Endothelial cell (in vitro differentiated cells): Measurements from ENCODE around the gene NPR2. TPM values are rescaled to one million over a fixed set of nuclear protein-coding genes. Genes with fewer than 3 reads are reported as not detected.

Experiments
- DNase-seq: peaks from one replicate; pipeline ENCODE4 v3.0.0; 2021; ENCODE audit warnings: low spot score
- H3K27ac Mint-ChIP-seq: one replicate; pipeline ENCODE4 v1.8.0; 2021; ENCODE audit warnings: mixed read lengths, inconsistent platforms; ENCODE audit not compliant: unreplicated experiment
- H3K27me3 Mint-ChIP-seq: one replicate; pipeline ENCODE4 v1.8.0; 2021; ENCODE audit warnings: mild to moderate bottlenecking, moderate library complexity, mixed read lengths, inconsistent platforms; ENCODE audit not compliant: unreplicated experiment
- H3K36me3 Mint-ChIP-seq: one replicate; pipeline ENCODE4 v1.8.0; 2021; ENCODE audit warnings: mild to moderate bottlenecking, low read depth, mixed read lengths, inconsistent platforms; ENCODE audit not compliant: unreplicated experiment
- H3K4me1 Mint-ChIP-seq: one replicate; pipeline ENCODE4 v1.8.0; 2021; ENCODE audit warnings: mild to moderate bottlenecking, mixed read lengths, inconsistent platforms; ENCODE audit not compliant: unreplicated experiment
- H3K4me3 Mint-ChIP-seq: one replicate; pipeline ENCODE4 v1.8.0; 2021; ENCODE audit warnings: mild to moderate bottlenecking, mixed read lengths, inconsistent platforms; ENCODE audit not compliant: unreplicated experiment
- H3K9me3 Mint-ChIP-seq: one replicate; pipeline ENCODE4 v1.8.0; 2021; ENCODE audit warnings: mixed read lengths, inconsistent platforms; ENCODE audit not compliant: unreplicated experiment
- total RNA-seq: library from RNA; stranded (reverse); fragmentation: NEBNext Ultra II Directional; extraction: Animal tissue kit (Norgen Biotek cat#: 25700); gene quantifications from one replicate; pipeline ENCODE4 v1.2.1, GENCODE V29; 2021; ENCODE audit not compliant: unreplicated experiment
- TF ChIP-seq, protein P1 (sequence below): fragments of 200-600 bp; sonication (generic); IDR thresholded peaks from one replicate; pipeline ENCODE4 v1.5.0; 2021; ENCODE audit warnings: antibody characterized with exemption; ENCODE audit not compliant: unreplicated experiment

The NPR2 gene
- total RNA-seq, 1 donor from 2014 or later = 30.8 TPM

DNA sequence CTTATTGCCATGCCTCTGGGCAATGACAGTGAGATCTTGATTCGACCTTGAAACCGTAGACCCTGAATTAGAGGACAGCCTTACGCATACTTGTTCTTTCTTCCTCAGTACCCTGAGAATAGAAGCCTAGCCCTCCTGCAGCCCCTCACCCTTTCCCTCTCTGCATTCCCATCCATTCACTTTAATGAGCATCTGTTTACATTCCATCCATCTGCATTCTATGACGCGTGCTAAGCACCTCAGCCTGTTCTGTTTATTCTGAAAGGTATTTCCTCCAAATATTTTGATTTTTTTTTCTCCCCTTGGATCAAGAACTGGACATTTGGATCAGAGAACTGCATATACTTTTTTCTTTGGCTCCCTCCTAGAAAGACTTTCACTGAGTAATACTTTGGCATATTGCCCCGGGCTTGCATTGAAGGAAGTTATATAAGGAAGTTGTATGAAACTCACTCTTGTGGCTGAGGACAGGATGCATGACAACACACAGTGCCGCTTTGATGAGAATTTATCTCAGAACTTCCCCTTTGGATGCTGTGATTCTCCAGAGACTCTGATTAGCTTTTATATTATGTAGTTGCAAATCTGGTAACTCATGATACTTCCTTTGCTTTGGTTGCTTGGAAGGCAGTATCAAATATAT is 53.4 kb downstream of the NPR2 start:
- no peak for DNase-seq
- Mint-ChIP-seq H3K27me3 (peaks cover 10% of the 10 kb centered on the region), H3K4me1 (peaks cover 19% of the 10 kb centered on the region), H3K27ac (no peak overlapping the region), H3K36me3 (peaks cover 3% of the 10 kb centered on the region), H3K4me3 (no peak overlapping the region), H3K9me3 (no peaks in the 10 kb centered on the region)
- TF ChIP-seq, protein P1, sequence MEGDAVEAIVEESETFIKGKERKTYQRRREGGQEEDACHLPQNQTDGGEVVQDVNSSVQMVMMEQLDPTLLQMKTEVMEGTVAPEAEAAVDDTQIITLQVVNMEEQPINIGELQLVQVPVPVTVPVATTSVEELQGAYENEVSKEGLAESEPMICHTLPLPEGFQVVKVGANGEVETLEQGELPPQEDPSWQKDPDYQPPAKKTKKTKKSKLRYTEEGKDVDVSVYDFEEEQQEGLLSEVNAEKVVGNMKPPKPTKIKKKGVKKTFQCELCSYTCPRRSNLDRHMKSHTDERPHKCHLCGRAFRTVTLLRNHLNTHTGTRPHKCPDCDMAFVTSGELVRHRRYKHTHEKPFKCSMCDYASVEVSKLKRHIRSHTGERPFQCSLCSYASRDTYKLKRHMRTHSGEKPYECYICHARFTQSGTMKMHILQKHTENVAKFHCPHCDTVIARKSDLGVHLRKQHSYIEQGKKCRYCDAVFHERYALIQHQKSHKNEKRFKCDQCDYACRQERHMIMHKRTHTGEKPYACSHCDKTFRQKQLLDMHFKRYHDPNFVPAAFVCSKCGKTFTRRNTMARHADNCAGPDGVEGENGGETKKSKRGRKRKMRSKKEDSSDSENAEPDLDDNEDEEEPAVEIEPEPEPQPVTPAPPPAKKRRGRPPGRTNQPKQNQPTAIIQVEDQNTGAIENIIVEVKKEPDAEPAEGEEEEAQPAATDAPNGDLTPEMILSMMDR = no peak

DNA sequence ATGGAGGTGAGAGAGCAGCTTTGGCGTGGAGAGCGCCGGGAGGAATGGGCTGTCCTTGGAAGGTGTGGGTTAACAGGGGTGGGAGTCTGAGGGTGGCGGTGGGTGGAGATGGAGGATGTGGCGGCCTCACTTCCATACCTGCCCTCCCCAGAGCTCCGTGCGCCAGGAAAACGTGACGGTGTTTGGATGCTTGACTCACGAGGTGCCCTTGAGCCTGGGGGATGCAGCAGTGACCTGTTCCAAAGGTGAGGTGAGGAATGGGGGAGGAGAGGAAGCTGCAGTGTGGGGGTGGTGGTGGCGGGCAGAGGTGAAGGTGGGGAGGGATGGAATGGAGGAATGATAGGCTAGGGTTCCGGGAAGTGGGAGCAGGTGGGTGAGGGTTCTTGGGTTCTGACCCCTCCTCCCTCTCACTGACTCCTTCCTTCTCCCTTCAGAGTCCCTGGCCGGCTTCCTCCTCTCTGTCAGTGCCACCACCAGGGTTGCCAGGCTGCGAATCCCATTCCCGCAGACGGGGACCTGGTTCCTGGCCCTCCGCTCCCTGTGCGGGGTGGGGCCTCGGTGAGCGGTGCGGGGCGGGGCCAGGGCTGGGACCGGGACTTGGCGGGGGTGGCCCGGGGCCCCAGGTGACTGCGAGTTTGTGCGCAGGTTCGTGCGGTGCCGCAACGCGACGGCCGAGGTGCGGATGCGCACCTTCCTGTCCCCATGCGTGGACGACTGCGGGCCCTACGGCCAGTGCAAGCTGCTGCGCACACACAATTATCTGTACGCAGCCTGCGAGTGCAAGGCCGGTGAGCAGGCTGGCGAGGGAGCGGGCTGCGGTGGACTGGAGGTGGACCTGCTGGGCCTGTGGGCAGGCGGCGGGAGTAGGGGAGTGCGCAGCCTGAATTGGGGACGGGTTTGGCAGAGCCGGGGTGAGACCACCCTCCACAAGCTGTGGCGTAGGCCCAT is 54.7 kb downstream of the NPR2 start:
- Mint-ChIP-seq H3K9me3 (no peaks in the 10 kb centered on the region), H3K36me3 (peaks cover 3% of the 10 kb centered on the region), H3K4me1 (peaks cover 19% of the 10 kb centered on the region), H3K4me3 (peak overlapping the region; percentile 47), H3K27ac (no peak overlapping the region), H3K27me3 (peaks cover 8% of the 10 kb centered on the region)
- no peak for DNase-seq
- TF ChIP-seq, protein P1 = no peak

DNA sequence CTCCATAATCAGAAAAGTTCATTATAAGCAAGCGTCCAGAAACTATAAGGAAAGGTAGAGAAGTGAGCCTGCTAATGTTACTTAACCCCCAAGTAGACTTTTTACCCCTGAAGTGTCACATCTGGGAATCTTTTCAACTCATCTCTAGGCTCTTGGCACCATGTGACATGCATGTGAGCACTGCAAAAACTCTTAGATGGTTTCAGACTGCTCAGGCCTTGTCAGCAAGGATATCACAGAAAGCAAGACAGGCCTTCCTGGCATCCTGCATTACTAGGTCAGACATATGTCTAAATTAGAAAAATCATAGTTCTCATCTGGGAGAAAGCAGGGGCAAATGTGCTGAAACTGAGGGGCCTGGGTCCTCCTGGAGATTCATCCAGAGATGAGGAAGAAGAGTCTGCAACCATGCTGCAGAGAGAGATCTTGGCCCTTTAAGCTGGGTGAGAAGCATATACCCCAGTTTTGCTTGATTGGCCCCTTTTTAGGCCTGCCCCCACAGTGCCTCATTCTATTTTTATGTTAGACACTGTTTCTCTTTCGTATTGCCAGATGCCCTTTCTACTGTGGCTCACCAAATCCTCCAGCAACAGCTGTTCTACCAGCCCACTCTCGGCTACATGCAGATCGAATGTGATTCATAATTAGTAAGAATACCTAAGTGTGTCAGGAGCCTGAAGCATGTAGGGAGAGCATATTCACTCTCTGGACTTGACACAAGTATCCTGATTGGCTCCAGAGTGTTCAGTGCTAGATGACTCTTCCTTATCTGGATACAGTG is 56.6 kb downstream of the NPR2 start:
- no peak overlapping the region for H3K4me3 Mint-ChIP-seq
- H3K4me1 Mint-ChIP-seq = peaks cover 19% of the 10 kb centered on the region
- no peak for DNase-seq
- H3K27ac Mint-ChIP-seq = no peak overlapping the region
- TF ChIP-seq, protein P1 = no peak
- H3K36me3 Mint-ChIP-seq = peaks cover 3% of the 10 kb centered on the region
- peaks cover 14% of the 10 kb centered on the region for H3K27me3 Mint-ChIP-seq
- no peaks in the 10 kb centered on the region for H3K9me3 Mint-ChIP-seq

DNA sequence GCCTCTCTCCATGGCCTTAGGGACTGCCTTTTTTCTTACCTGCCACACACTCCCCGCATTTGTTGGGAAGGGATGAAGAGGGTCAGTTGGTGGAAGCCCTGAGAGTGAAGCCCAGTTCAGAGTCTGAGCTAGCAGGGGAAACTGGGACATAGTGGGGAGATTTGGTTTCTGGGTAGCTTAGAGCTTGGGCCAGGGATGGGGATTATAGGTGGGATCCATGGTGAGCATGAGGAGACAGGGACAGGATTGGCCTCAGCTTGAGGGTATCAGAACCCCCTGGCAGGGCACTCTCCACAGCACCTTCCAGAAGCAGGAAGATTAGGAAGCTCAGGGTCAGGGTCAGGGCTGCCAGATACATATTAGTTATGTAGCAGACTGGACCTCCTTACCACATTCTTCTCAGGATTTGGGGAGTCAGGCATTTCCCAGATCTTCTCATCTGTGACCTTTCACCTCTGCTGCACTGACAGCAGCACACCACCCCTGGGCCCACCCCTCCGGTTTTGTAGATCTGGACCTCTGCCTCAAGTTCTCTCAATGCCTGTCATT is 61.0 kb downstream of the NPR2 start:
- H3K27me3 Mint-ChIP-seq = peaks cover 14% of the 10 kb centered on the region
- TF ChIP-seq, protein P1 = no peak
- no peak overlapping the region for H3K27ac Mint-ChIP-seq
- DNase-seq = no peak
- no peaks in the 10 kb centered on the region for H3K9me3 Mint-ChIP-seq
- peaks cover 4% of the 10 kb centered on the region for H3K36me3 Mint-ChIP-seq
- no peaks in the 10 kb centered on the region for H3K4me1 Mint-ChIP-seq
- no peak overlapping the region for H3K4me3 Mint-ChIP-seq
